ENCODE data around the gene SPECC1L.
"Not testable (repeated sequence)": the region's sequence is repeated elsewhere in the genome, so short reads cannot be mapped to it uniquely, and the experiment has no call there.

SPECC1L gene

GRCh38 chr22:24302591-24302990 is 32.0 kb downstream of the SPECC1L start:
- peaks cover 4% of the 10 kb centered on the region; the same call in 1 of the 2 replicates for H3K9me3 ChIP-seq (ENCODE audit: low read depth, low read length)
- no peak overlapping the region for H3K4me3 ChIP-seq
- DNase-seq (ENCODE audit: low read depth, low spot score): no peak
- no peak overlapping the region for H3K27ac ChIP-seq
- peaks cover 53% of the 10 kb centered on the region for H3K36me3 ChIP-seq (ENCODE audit: insufficient read depth, low read length)
- no peak overlapping the region for H3K9ac ChIP-seq (ENCODE audit: insufficient read length)
- no peak for TF ChIP-seq EZH2 (IDR thresholded peaks at IDR 0.05)
- TF ChIP-seq FOXP2 (optimal IDR thresholded peaks at IDR 0.05; ENCODE audit: control extremely low read depth, extremely low read length, insufficient read depth): no peak
- TF ChIP-seq POLR2AphosphoS5 (IDR thresholded peaks at IDR 0.05; ENCODE audit: borderline replicate concordance, low read depth, low read length): no peak

GRCh38 chr22:24303007-24303406 is 32.4 kb downstream of the SPECC1L start:
- H3K9ac ChIP-seq (ENCODE audit: insufficient read length): no peak overlapping the region
- TF ChIP-seq EZH2 (IDR thresholded peaks at IDR 0.05): no peak
- TF ChIP-seq FOXP2 (optimal IDR thresholded peaks at IDR 0.05; ENCODE audit: control extremely low read depth, extremely low read length, insufficient read depth): no peak
- no peak for TF ChIP-seq POLR2AphosphoS5 (IDR thresholded peaks at IDR 0.05; ENCODE audit: borderline replicate concordance, low read depth, low read length)
- no peak overlapping the region for H3K4me3 ChIP-seq
- H3K36me3 ChIP-seq (ENCODE audit: insufficient read depth, low read length): peaks cover 57% of the 10 kb centered on the region
- no peak for DNase-seq (ENCODE audit: low read depth, low spot score)
- H3K9me3 ChIP-seq (ENCODE audit: low read depth, low read length): peaks cover 4% of the 10 kb centered on the region; the same call in 1 of the 2 replicates
- H3K27ac ChIP-seq: no peak overlapping the region

DNA sequence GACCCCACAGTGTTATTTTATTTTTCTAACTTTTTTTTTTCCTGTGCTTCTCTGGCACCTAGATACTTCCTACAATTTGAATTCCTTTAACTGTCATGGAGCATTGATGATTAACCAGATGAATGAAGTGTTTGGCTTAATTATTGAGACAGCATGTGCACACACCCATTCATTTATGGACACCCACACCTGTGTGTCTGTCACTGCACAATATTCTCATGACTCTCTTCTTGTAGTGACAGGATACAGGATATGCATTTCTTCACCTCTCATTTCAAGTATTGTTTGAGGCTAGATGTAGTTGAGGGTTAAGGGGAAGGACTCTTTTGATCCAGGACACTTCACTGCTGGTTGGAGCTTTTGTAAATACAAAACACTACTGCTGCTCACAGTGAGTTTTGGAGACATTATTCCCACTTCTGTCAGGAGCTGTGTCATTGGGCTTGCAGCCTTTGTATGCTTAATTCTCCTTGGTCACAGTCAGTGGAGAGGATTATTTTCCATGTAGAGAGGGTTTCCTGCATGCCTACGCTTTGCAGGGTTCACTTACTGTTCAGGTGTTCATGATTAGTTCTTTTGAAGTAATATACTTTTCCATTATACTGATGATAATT is 33.5 kb downstream of the SPECC1L start:
- no peak for DNase-seq (ENCODE audit: low read depth, low spot score)
- no peak for TF ChIP-seq POLR2AphosphoS5 (IDR thresholded peaks at IDR 0.05; ENCODE audit: borderline replicate concordance, low read depth, low read length)
- no peak for TF ChIP-seq FOXP2 (optimal IDR thresholded peaks at IDR 0.05; ENCODE audit: control extremely low read depth, extremely low read length, insufficient read depth)
- TF ChIP-seq EZH2 (IDR thresholded peaks at IDR 0.05): no peak
- peaks cover 66% of the 10 kb centered on the region for H3K36me3 ChIP-seq (ENCODE audit: insufficient read depth, low read length)
- no peak overlapping the region for H3K4me3 ChIP-seq
- H3K9ac ChIP-seq (ENCODE audit: insufficient read length): no peak overlapping the region
- H3K9me3 ChIP-seq (ENCODE audit: low read depth, low read length): peaks cover 4% of the 10 kb centered on the region; the same call in 1 of the 2 replicates
- H3K27ac ChIP-seq: no peak overlapping the region

DNA sequence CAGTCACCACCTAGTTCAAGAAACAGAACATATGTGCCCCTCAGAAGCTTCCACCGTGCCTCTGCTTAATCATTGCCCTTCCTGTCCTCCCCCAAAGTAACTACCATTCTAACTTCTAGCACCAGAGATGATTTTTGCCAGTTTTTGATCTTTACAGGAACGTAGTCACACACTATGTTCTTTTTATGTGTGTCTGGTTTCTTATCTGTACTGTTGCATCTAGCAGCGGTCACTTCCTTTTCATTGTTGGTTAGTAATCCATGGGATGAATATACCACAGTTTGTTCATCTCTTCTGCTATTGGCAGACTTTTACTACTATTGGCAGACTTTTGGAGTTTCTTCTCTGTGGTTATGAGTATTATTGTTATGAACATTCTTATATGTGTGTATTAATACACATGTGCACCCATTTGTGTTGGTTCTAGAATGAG is 34.6 kb downstream of the SPECC1L start:
- Histone ChIP-seq H3K9me3 (ENCODE audit: low read depth, low read length) (peaks cover 4% of the 10 kb centered on the region; the same call in 1 of the 2 replicates), H3K27ac (no peak overlapping the region), H3K36me3 (ENCODE audit: insufficient read depth, low read length) (peaks cover 73% of the 10 kb centered on the region), H3K4me3 (no peak overlapping the region), H3K9ac (ENCODE audit: insufficient read length) (no peak overlapping the region)
- no peak for DNase-seq (ENCODE audit: low read depth, low spot score)
- TF ChIP-seq EZH2 (IDR thresholded peaks at IDR 0.05) (no peak), POLR2AphosphoS5 (IDR thresholded peaks at IDR 0.05; ENCODE audit: borderline replicate concordance, low read depth, low read length) (no peak), FOXP2 (optimal IDR thresholded peaks at IDR 0.05; ENCODE audit: control extremely low read depth, extremely low read length, insufficient read depth) (no peak)

DNA sequence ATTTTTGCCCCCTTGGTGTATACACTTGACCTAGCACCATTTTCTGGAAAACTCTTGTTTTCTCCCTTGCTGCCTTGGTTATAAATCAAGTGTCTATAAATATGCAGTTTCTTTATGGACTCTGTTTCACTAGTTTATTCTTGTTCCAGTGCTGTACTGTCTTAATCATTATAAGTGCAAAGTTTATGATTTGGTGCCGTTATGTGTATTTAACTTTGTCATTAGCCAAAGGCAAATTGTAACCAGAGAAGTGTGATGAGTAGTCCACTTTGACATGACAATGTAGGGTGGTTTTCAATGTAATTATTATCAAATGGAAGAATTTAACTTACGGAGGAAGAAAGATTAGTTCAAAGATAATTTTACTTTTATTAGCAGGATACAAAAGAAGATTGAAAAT is 40.3 kb downstream of the SPECC1L start:
- no peak for TF ChIP-seq EZH2 (IDR thresholded peaks at IDR 0.05)
- no peak for TF ChIP-seq FOXP2 (optimal IDR thresholded peaks at IDR 0.05; ENCODE audit: control extremely low read depth, extremely low read length, insufficient read depth)
- no peak for TF ChIP-seq POLR2AphosphoS5 (IDR thresholded peaks at IDR 0.05; ENCODE audit: borderline replicate concordance, low read depth, low read length)
- no peak overlapping the region for H3K27ac ChIP-seq
- DNase-seq (ENCODE audit: low read depth, low spot score): no peak
- peaks cover 82% of the 10 kb centered on the region for H3K36me3 ChIP-seq (ENCODE audit: insufficient read depth, low read length)
- no peak overlapping the region for H3K9ac ChIP-seq (ENCODE audit: insufficient read length)
- H3K4me3 ChIP-seq: no peak overlapping the region
- H3K9me3 ChIP-seq (ENCODE audit: low read depth, low read length): no peaks in the 10 kb centered on the region

- no peak for DNase-seq (ENCODE audit: low read depth, low spot score)
- TF ChIP-seq FOXP2 (optimal IDR thresholded peaks at IDR 0.05; ENCODE audit: control extremely low read depth, extremely low read length, insufficient read depth) (no peak), POLR2AphosphoS5 (IDR thresholded peaks at IDR 0.05; ENCODE audit: borderline replicate concordance, low read depth, low read length) (no peak), EZH2 (IDR thresholded peaks at IDR 0.05) (no peak)
- Histone ChIP-seq H3K9ac (ENCODE audit: insufficient read length) (no peak overlapping the region), H3K9me3 (ENCODE audit: low read depth, low read length) (no peaks in the 10 kb centered on the region), H3K36me3 (ENCODE audit: insufficient read depth, low read length) (peaks cover 53% of the 10 kb centered on the region), H3K4me3 (no peak overlapping the region), H3K27ac (no peak overlapping the region)
Observed at GRCh38 chr22:24315367-24315966, 44.8 kb downstream of the SPECC1L start.

GRCh38 chr22:24316264-24316663 is 45.6 kb downstream of the SPECC1L start:
- not testable (repeated sequence) for H3K27ac ChIP-seq; H3K4me3 ChIP-seq; DNase-seq (ENCODE audit: low read depth, low spot score); H3K9ac ChIP-seq (ENCODE audit: insufficient read length); H3K9me3 ChIP-seq (ENCODE audit: low read depth, low read length)
- H3K36me3 ChIP-seq (ENCODE audit: insufficient read depth, low read length): peaks cover 54% of the 10 kb centered on the region

DNA sequence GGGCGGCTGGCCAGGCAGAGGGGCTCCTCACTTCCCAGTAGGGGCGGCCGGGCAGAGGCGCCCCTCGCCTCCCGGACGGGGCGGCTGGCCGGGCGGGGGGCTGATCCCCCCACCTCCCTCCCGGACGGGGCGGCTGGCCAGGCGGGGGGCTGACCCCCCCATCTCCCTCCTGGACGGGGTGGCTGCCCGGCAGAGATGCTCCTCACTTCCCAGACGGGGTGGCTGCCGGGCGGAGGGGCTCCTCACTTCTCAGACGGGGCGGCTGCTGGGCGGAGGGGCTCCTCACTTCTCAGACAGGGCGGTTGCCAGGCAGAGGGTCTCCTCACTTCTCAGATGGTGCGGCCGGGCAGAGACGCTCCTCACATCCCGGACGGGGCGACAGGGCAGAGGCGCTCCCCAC is 46.9 kb downstream of the SPECC1L start:
- not testable (repeated sequence) for DNase-seq (ENCODE audit: low read depth, low spot score); H3K27ac ChIP-seq; H3K9ac ChIP-seq (ENCODE audit: insufficient read length); H3K4me3 ChIP-seq; H3K9me3 ChIP-seq (ENCODE audit: low read depth, low read length)
- H3K36me3 ChIP-seq (ENCODE audit: insufficient read depth, low read length): peaks cover 61% of the 10 kb centered on the region

DNA sequence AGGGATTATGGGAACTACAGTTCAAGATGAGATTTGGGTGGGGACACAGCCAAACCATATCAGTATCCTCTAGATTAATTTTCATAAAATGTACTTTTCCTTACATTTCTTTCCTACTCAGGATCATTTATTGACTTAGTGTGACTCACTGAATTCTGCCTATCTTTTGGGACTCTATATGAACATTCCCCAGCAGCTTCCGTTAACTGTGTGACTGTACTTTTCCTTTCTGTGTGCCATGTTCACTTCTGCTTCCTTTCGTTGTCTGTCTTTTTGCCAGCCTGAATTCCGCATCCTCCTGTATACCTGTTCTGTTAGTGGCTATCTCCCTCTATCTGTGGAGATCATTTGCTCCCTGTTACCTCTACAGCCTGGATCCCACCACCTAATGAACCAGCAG is 48.8 kb downstream of the SPECC1L start:
- DNase-seq (ENCODE audit: low read depth, low spot score): no peak
- no peak overlapping the region for H3K4me3 ChIP-seq
- H3K9me3 ChIP-seq (ENCODE audit: low read depth, low read length): no peaks in the 10 kb centered on the region
- H3K36me3 ChIP-seq (ENCODE audit: insufficient read depth, low read length): peaks cover 52% of the 10 kb centered on the region
- H3K9ac ChIP-seq (ENCODE audit: insufficient read length): no peak overlapping the region
- TF ChIP-seq FOXP2 (optimal IDR thresholded peaks at IDR 0.05; ENCODE audit: control extremely low read depth, extremely low read length, insufficient read depth) (no peak), POLR2AphosphoS5 (IDR thresholded peaks at IDR 0.05; ENCODE audit: borderline replicate concordance, low read depth, low read length) (no peak), EZH2 (IDR thresholded peaks at IDR 0.05) (no peak)
- no peak overlapping the region for H3K27ac ChIP-seq
